ENCODE measurements around the gene PCGF3. TPM values are rescaled to one million over a fixed set of nuclear protein-coding genes. Genes with fewer than 3 reads are reported as not detected.

PCGF3 gene
- total RNA-seq, 4 donors from 2014 or later = 31.7 to 35.3 (median 34.7) TPM

DNA sequence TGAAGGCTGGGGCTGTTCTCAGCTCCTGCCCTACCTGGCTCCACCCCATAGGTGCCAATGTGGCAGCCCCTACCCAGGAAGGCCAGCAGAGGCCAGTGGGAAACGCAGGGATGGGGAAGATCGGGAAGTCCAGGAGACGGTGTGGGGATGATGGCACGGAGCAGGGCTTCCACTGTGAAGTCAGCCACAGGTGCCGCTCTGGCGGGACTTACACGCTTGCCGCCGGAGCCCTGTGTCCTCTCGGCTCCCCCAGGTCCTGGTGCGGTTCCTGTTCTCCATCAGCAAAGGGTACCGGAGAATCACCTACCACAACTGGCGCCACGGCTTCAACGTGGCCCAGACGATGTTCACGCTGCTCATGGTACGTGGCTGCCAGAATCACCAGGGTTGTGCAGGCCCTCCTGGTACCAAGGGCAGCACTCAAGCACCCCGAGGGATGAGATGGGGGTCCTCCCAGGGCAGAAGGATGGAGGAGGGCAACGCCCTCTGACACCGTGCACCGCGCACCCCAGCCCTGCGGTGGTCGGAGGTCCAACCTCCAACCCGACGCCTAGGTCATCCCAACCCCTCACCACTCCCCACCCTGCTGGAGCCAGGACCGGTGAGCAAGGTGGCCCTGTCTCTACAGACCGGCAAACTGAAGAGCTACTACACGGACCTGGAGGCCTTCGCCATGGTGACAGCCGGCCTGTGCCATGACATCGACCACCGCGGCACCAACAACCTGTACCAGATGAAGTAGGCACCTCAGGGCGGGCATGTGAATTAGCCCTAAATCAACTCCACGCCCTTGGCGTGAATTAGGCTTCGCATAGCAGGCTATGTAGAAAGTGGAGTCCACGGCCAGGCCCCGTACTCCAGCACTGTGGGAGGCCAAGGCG is 43.5 kb upstream of the PCGF3 start:
- Histone ChIP-seq H3K27me3 (peaks cover 0 to 33% (median 0%) of the 10 kb centered on the region in 4 donors), H3K36me3 (no peaks in the 10 kb centered on the region), H3K4me3 (no peak overlapping the region), H3K4me1 (peaks cover 5 to 20% (median 18%) of the 10 kb centered on the region in 4 donors), H3K27ac (replicated peaks in 1 of 4) (no peak overlapping the region), H3K9me3 (no peaks in the 10 kb centered on the region)
- TF ChIP-seq POLR2A (IDR thresholded peaks at IDR 0.05; ENCODE audit: low read depth) = no peak
- no peak for TF ChIP-seq POLR2AphosphoS5 (IDR thresholded peaks at IDR 0.05)
- TF ChIP-seq, protein P1, sequence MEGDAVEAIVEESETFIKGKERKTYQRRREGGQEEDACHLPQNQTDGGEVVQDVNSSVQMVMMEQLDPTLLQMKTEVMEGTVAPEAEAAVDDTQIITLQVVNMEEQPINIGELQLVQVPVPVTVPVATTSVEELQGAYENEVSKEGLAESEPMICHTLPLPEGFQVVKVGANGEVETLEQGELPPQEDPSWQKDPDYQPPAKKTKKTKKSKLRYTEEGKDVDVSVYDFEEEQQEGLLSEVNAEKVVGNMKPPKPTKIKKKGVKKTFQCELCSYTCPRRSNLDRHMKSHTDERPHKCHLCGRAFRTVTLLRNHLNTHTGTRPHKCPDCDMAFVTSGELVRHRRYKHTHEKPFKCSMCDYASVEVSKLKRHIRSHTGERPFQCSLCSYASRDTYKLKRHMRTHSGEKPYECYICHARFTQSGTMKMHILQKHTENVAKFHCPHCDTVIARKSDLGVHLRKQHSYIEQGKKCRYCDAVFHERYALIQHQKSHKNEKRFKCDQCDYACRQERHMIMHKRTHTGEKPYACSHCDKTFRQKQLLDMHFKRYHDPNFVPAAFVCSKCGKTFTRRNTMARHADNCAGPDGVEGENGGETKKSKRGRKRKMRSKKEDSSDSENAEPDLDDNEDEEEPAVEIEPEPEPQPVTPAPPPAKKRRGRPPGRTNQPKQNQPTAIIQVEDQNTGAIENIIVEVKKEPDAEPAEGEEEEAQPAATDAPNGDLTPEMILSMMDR (IDR thresholded peaks at IDR 0.05) = no peak
- TF ChIP-seq EP300 (IDR thresholded peaks at IDR 0.05) = no peak
- whole genome bisulfite sequencing = 97% methylated on average over 32 of the region's 42 CpGs
- DNase-seq (ENCODE audit: extremely low spot score) = no peak
- intact Hi-C loops (cut with DNase I) = no loop called here

DNA sequence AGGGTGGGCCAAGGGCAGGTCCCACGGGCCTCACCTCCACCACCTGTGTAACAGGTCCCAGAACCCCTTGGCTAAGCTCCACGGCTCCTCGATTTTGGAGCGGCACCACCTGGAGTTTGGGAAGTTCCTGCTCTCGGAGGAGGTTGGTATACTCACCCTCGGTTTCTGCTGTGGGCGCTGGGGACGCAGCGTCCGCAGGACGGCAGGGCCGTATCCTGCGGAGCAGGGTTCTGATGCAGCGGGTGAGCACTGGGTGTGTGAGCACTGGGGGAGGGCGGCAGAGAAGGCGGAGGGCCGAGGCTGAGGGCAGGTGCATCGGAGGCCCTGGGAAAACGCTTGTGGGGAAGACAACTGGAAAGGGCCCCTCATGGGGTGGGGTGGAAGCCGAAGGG is 42.6 kb upstream of the PCGF3 start:
- intact Hi-C loops (cut with DNase I) = no loop called here
- Histone ChIP-seq H3K27ac (replicated peaks in 1 of 4) (peak overlapping the region in 1 of 4 donors; percentile 43), H3K9me3 (no peaks in the 10 kb centered on the region), H3K4me1 (peaks cover 5 to 20% (median 18%) of the 10 kb centered on the region in 4 donors), H3K4me3 (peak overlapping the region; percentile 57 to 80 (median 68)), H3K27me3 (peaks cover 0 to 33% (median 0%) of the 10 kb centered on the region in 4 donors), H3K36me3 (no peaks in the 10 kb centered on the region)
- WGBS = 22% methylated on average over 12 of the region's 20 CpGs
- TF ChIP-seq EP300 (IDR thresholded peaks at IDR 0.05) = no peak
- TF ChIP-seq POLR2A (IDR thresholded peaks at IDR 0.05; ENCODE audit: low read depth) = no peak
- no peak for TF ChIP-seq POLR2AphosphoS5 (IDR thresholded peaks at IDR 0.05)
- TF ChIP-seq, protein P1 (IDR thresholded peaks at IDR 0.05) = no peak
- no peak for DNase-seq (ENCODE audit: extremely low spot score)

DNA sequence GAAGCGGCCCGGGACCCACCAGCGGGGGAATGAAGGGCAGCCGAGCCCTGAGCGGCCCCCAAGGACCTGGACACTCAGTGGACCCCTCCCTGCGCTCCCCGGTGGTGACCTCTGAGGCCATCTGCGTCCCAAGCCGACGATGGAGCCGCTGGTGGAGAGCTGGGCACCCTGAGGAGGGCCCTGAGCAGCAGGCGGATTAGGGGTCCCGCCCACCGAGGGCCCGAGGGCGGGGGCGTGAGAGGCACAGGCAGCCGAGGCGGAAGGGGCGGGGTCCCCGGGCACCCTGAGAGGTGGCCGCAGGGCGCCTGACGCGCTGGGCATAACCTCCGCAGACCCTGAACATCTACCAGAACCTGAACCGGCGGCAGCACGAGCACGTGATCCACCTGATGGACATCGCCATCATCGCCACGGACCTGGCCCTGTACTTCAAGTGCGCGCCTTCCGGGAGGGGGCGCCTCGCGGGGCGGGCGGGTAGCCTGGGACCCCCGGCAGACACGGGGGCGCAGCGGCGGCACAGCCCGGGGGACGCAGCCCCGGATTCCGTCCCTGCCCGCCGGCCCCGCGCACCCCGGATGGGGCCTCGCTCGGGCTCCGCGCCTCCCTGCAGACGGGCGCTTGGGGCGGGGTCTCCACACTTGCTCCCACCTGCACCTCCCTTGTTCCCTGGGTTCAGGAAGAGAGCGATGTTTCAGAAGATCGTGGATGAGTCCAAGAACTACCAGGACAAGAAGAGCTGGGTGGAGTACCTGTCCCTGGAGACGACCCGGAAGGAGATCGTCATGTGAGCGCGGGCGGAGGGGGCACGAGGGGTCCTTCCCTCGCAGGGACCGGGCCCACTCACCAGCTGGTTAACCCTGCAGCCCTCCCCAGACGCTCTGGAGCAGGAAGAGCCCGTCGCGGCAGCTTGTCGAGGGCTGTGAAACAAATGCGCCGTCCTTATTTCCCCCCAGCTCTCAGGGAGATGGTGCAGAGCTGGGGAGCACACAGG is 41.9 kb upstream of the PCGF3 start:
- Histone ChIP-seq H3K4me1 (peaks cover 5 to 20% (median 18%) of the 10 kb centered on the region in 4 donors), H3K36me3 (no peaks in the 10 kb centered on the region), H3K27me3 (peaks cover 0 to 33% (median 0%) of the 10 kb centered on the region in 4 donors), H3K9me3 (no peaks in the 10 kb centered on the region), H3K4me3 (peak overlapping the region; percentile 57 to 80 (median 68)), H3K27ac (replicated peaks in 1 of 4) (peak overlapping the region in 2 of 4 donors; percentile 40 to 43)
- intact Hi-C loops (cut with DNase I) = no loop called here
- TF ChIP-seq POLR2A (IDR thresholded peaks at IDR 0.05; ENCODE audit: low read depth) = no peak
- peak in 1 of 2 donors; percentile 19 for TF ChIP-seq POLR2AphosphoS5 (IDR thresholded peaks at IDR 0.05)
- WGBS = 4% methylated on average over 29 of the region's 80 CpGs
- DNase-seq (ENCODE audit: extremely low spot score) = no peak

DNA sequence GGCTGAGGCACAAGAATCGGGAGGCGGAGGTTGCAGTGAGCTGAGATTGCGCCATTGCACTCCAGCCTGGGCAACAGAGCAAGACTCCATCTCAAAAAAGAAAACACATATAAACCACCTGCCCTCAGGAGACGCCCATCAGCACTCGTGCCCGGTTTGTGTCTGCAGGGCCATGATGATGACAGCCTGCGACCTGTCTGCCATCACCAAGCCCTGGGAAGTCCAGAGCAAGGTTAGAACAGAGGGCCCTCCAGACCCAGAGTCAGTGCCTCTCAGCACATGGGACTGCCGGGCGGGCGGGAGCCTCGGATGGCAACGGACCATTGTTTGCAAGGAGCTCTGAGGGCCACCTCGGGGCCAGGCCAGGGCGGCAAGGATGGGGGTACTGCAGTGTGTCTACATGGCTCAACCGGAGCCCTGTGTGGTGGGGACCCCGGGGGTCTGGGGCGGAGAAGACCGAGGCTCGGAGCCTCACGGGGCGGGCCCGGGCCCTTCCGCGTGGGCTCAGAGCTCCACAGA is 40.9 kb upstream of the PCGF3 start:
- Histone ChIP-seq H3K4me1 (peaks cover 5 to 20% (median 18%) of the 10 kb centered on the region in 4 donors), H3K9me3 (no peaks in the 10 kb centered on the region), H3K27ac (replicated peaks in 1 of 4) (no peak overlapping the region), H3K4me3 (peak overlapping the region in 1 of 4 donors; percentile 57), H3K27me3 (peaks cover 0 to 33% (median 0%) of the 10 kb centered on the region in 4 donors), H3K36me3 (no peaks in the 10 kb centered on the region)
- no peak for DNase-seq (ENCODE audit: extremely low spot score)
- TF ChIP-seq EP300 (IDR thresholded peaks at IDR 0.05) = no peak
- TF ChIP-seq, protein P1 (IDR thresholded peaks at IDR 0.05) = no peak
- no peak for TF ChIP-seq POLR2A (IDR thresholded peaks at IDR 0.05; ENCODE audit: low read depth)
- TF ChIP-seq POLR2AphosphoS5 (IDR thresholded peaks at IDR 0.05) = no peak
- WGBS = 96% methylated on average over 22 of the region's 24 CpGs
- intact Hi-C loops (cut with DNase I) = no loop called here

All from esophagus muscularis mucosa (tissue), 4 donors.